ENCODE measurements around the gene FGD2.

Gene FGD2

DNA sequence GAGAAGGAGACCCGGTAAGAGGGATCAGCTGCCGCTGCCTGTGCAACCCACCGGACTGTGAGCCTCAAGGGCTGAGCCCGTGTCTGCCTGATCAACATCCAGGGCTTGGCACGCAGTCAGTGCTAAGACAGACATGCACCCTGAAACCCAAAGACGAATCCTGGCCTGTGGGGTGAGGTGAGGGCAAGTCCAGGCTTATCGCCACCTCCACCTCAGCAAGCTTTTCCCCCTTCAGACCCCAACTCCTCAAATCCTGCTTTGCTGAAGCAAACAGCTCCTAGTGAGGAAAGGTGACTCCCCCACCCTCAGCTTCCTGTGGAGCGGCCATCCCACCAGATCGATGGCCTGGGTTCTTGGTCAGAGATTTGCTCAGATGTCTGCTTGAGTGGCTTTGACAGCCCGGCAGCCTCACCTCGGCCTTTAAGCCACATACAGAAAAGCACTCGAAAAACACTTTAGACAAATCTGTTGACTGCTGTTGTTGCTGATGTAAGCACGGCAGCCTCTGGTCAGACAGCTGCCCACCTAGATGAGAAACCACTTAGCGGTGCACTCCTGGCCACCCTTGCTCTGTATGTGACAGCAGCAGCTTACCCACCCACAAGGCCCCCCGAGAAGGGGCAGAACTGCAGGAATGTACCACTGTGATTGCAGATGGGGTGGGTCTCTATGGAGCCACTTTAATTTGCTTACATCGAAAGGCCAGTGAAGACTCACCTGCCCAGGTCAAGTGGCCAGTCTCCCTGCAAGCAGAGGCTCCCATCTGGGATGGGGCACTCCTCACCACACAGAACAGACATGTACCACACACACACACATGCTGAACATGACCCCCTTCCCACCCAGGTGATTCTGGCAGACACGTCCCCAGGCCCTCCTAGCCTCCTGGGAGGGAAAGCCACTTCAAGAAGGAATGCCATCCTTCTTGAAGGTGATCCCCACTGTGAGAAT lies 34.3 kb upstream of the FGD2 start:
- Histone ChIP-seq H3K27me3 (ENCODE audit: control insufficient read depth in 5 of 5, insufficient read depth in 4 of 5, low read length in 5 of 5) (no peaks in the 10 kb centered on the region), H3K4me3 (ENCODE audit: low read depth in 1 of 5, low read length in 5 of 5) (no peak overlapping the region), H3K9me3 (ENCODE audit: control insufficient read depth in 5 of 5, low read length in 5 of 5) (no peaks in the 10 kb centered on the region), H3K9ac (ENCODE audit: low read length in 5 of 5) (no peak overlapping the region), H3K27ac (ENCODE audit: low read depth, low read length) (no peak overlapping the region), H3K4me1 (ENCODE audit: control insufficient read depth in 5 of 5, insufficient read depth in 5 of 5, low read length in 5 of 5) (peaks cover 2 to 20% (median 16%) of the 10 kb centered on the region in 5 donors), H3K36me3 (ENCODE audit: control insufficient read depth in 5 of 5, insufficient read depth in 5 of 5, low read length in 5 of 5) (peaks cover 4 to 98% (median 92%) of the 10 kb centered on the region in 5 donors)

DNA sequence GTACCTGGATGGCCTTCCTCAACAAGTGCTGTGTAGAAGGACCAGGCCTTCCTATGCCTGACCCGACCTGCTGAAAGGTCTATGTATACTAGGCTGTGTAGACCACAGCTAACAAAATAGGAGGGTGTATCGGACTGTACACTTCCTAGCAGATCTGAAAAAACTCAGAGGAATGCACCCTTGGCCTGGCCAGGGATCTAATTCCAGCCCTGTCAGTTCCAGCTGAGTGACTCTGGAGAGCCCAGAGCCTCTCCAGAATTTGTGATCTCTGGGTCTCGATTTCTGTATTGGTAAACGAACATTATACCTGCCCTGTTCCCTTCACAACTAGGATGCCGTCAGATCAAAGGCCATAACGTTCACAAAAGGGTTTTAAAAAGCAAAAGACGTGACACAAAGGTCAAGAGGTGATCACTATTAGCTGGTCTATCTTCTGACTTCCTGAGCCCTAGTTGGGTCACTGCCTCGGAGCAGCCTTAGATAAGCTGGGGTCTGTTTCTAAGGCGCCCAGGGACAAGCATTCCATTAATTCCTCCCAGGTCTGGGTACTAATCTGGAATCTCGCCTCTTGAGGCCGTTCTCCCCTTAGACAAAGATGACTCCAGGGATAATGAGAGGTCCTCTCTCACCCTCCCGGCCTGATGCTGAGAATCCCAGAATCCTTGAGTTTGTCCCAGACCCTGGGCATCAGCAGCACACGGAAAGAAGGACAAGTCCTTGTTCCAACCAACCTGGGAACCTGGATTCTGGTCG lies 33.4 kb upstream of the FGD2 start:
- Histone ChIP-seq H3K36me3 (ENCODE audit: control insufficient read depth in 5 of 5, insufficient read depth in 5 of 5, low read length in 5 of 5) (peaks cover 4 to 100% (median 98%) of the 10 kb centered on the region in 5 donors), H3K9me3 (ENCODE audit: control insufficient read depth in 5 of 5, low read length in 5 of 5) (no peaks in the 10 kb centered on the region), H3K27me3 (ENCODE audit: control insufficient read depth in 5 of 5, insufficient read depth in 4 of 5, low read length in 5 of 5) (no peaks in the 10 kb centered on the region), H3K4me1 (ENCODE audit: control insufficient read depth in 5 of 5, insufficient read depth in 5 of 5, low read length in 5 of 5) (peaks cover 2 to 20% (median 16%) of the 10 kb centered on the region in 5 donors), H3K4me3 (ENCODE audit: low read depth in 1 of 5, low read length in 5 of 5) (no peak overlapping the region), H3K27ac (ENCODE audit: low read depth, low read length) (no peak overlapping the region), H3K9ac (ENCODE audit: low read length in 5 of 5) (no peak overlapping the region)

DNA sequence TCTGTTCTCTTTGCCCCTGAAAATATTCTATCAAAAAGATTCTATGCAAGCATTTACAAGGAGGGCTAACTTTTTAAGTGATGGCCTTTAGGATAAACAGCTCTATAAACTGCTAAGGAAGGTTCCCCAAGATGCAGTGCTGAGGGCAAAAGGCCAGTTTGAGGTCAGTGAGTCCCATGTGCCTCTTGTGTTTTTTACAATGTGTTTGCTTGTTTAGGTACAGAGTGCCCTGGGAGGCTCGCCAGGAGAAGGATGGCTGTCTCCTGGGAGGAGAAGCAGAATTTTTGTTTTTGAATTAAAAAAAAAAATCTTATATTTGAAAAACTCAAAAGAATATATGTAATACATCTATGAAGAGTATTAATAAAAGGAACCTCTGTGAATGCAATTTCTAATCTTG lies 32.3 kb upstream of the FGD2 start:
- Histone ChIP-seq H3K4me3 (ENCODE audit: low read depth in 1 of 5, low read length in 5 of 5) (no peak overlapping the region), H3K27ac (ENCODE audit: low read depth, low read length) (no peak overlapping the region), H3K4me1 (ENCODE audit: control insufficient read depth in 5 of 5, insufficient read depth in 5 of 5, low read length in 5 of 5) (peaks cover 2 to 20% (median 16%) of the 10 kb centered on the region in 5 donors), H3K9ac (ENCODE audit: low read length in 5 of 5) (no peak overlapping the region), H3K27me3 (ENCODE audit: control insufficient read depth in 5 of 5, insufficient read depth in 4 of 5, low read length in 5 of 5) (no peaks in the 10 kb centered on the region), H3K36me3 (ENCODE audit: control insufficient read depth in 5 of 5, insufficient read depth in 5 of 5, low read length in 5 of 5) (peaks cover 4 to 100% (median 99%) of the 10 kb centered on the region in 5 donors), H3K9me3 (ENCODE audit: control insufficient read depth in 5 of 5, low read length in 5 of 5) (no peaks in the 10 kb centered on the region)

- Histone ChIP-seq H3K9me3 (ENCODE audit: control insufficient read depth in 5 of 5, low read length in 5 of 5) (no peaks in the 10 kb centered on the region), H3K4me3 (ENCODE audit: low read depth in 1 of 5, low read length in 5 of 5) (no peak overlapping the region), H3K4me1 (ENCODE audit: control insufficient read depth in 5 of 5, insufficient read depth in 5 of 5, low read length in 5 of 5) (peaks cover 2 to 24% (median 20%) of the 10 kb centered on the region in 5 donors), H3K36me3 (ENCODE audit: control insufficient read depth in 5 of 5, insufficient read depth in 5 of 5, low read length in 5 of 5) (peaks cover 4 to 100% (median 98%) of the 10 kb centered on the region in 5 donors), H3K9ac (ENCODE audit: low read length in 5 of 5) (no peak overlapping the region), H3K27ac (ENCODE audit: low read depth, low read length) (peak overlapping the region; percentile 17), H3K27me3 (ENCODE audit: control insufficient read depth in 5 of 5, insufficient read depth in 4 of 5, low read length in 5 of 5) (no peaks in the 10 kb centered on the region)
Measured at GRCh38 chr6:36973647-36974046, 31.8 kb upstream of the FGD2 start.

GRCh38 chr6:36975231-36976006 lies 30.0 kb upstream of the FGD2 start:
- Histone ChIP-seq H3K36me3 (ENCODE audit: control insufficient read depth in 5 of 5, insufficient read depth in 5 of 5, low read length in 5 of 5) (peaks cover 2 to 91% (median 82%) of the 10 kb centered on the region in 5 donors), H3K9me3 (ENCODE audit: control insufficient read depth in 5 of 5, low read length in 5 of 5) (no peaks in the 10 kb centered on the region), H3K27me3 (ENCODE audit: control insufficient read depth in 5 of 5, insufficient read depth in 4 of 5, low read length in 5 of 5) (no peaks in the 10 kb centered on the region), H3K27ac (ENCODE audit: low read depth, low read length) (no peak overlapping the region), H3K4me3 (ENCODE audit: low read depth in 1 of 5, low read length in 5 of 5) (no peak overlapping the region), H3K9ac (ENCODE audit: low read length in 5 of 5) (no peak overlapping the region), H3K4me1 (ENCODE audit: control insufficient read depth in 5 of 5, insufficient read depth in 5 of 5, low read length in 5 of 5) (peaks cover 2 to 34% (median 32%) of the 10 kb centered on the region in 5 donors)

DNA sequence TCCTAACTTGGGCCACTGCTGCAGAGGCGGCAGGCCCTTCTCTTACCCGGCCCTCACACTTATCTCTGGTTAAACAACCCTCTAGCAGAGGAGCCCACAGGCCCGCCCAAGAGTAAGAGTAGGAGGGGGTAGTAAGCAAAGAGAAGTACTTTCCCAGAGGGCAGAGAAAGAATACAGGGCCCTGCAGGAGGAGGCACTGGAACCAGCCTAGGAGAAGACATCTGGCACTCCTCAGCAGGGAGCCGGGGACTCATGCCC lies 29.5 kb upstream of the FGD2 start:
- no peak overlapping the region for H3K4me3 ChIP-seq (ENCODE audit: low read depth in 1 of 5, low read length in 5 of 5)
- H3K27me3 ChIP-seq (ENCODE audit: control insufficient read depth in 5 of 5, insufficient read depth in 4 of 5, low read length in 5 of 5) = no peaks in the 10 kb centered on the region
- no peak overlapping the region for H3K27ac ChIP-seq (ENCODE audit: low read depth, low read length)
- no peak overlapping the region for H3K9ac ChIP-seq (ENCODE audit: low read length in 5 of 5)
- H3K9me3 ChIP-seq (ENCODE audit: control insufficient read depth in 5 of 5, low read length in 5 of 5) = no peaks in the 10 kb centered on the region
- peaks cover 2 to 89% (median 82%) of the 10 kb centered on the region in 5 donors for H3K36me3 ChIP-seq (ENCODE audit: control insufficient read depth in 5 of 5, insufficient read depth in 5 of 5, low read length in 5 of 5)
- peaks cover 2 to 34% (median 32%) of the 10 kb centered on the region in 5 donors for H3K4me1 ChIP-seq (ENCODE audit: control insufficient read depth in 5 of 5, insufficient read depth in 5 of 5, low read length in 5 of 5)

DNA sequence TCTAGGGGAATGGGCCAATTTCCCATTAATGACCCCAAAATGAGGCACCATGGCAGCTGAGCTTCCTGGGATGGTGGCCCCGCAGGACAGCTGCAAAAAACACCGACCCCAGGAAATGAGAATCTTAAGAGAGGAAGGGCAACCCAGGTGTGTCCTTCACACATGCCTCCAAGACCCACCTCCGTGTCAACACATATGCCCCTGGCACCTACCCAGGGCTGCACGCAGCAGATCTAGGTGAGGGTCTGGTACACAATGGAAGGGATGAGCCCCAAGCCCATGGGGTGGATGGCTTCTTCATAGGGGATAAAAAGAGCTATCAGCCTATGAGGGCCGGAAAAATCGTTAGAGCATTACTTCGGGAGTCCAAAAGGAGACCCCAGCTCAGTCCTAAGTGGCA lies 28.9 kb upstream of the FGD2 start:
- Histone ChIP-seq H3K9ac (ENCODE audit: low read length in 5 of 5) (no peak overlapping the region), H3K36me3 (ENCODE audit: control insufficient read depth in 5 of 5, insufficient read depth in 5 of 5, low read length in 5 of 5) (peaks cover 2 to 87% (median 77%) of the 10 kb centered on the region in 5 donors), H3K4me1 (ENCODE audit: control insufficient read depth in 5 of 5, insufficient read depth in 5 of 5, low read length in 5 of 5) (peaks cover 2 to 38% (median 34%) of the 10 kb centered on the region in 5 donors), H3K27ac (ENCODE audit: low read depth, low read length) (no peak overlapping the region), H3K27me3 (ENCODE audit: control insufficient read depth in 5 of 5, insufficient read depth in 4 of 5, low read length in 5 of 5) (no peaks in the 10 kb centered on the region), H3K4me3 (ENCODE audit: low read depth in 1 of 5, low read length in 5 of 5) (no peak overlapping the region), H3K9me3 (ENCODE audit: control insufficient read depth in 5 of 5, low read length in 5 of 5) (no peaks in the 10 kb centered on the region)

DNA sequence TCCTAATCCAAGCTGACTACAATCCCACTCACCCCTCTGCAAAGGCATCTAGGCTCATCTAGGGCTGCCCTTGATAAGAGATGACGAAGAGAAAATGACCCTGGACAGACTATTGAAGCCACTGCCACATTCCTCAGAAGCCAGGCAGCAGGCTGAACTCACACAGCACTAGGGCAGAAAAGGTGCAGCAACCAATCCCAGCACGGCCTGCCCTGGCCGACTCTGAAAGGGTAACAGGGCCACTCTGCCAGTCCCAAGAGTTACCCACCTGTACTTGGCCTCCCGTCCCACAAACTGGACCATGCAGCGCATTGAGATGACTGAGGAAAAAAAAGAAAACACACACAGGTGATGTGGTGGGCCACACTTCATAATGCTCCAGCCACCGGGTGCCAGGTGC lies 28.5 kb upstream of the FGD2 start:
- no peak overlapping the region for H3K4me3 ChIP-seq (ENCODE audit: low read depth in 1 of 5, low read length in 5 of 5)
- no peaks in the 10 kb centered on the region for H3K9me3 ChIP-seq (ENCODE audit: control insufficient read depth in 5 of 5, low read length in 5 of 5)
- no peaks in the 10 kb centered on the region for H3K27me3 ChIP-seq (ENCODE audit: control insufficient read depth in 5 of 5, insufficient read depth in 4 of 5, low read length in 5 of 5)
- H3K9ac ChIP-seq (ENCODE audit: low read length in 5 of 5) = no peak overlapping the region
- peaks cover 2 to 42% (median 38%) of the 10 kb centered on the region in 5 donors for H3K4me1 ChIP-seq (ENCODE audit: control insufficient read depth in 5 of 5, insufficient read depth in 5 of 5, low read length in 5 of 5)
- no peak overlapping the region for H3K27ac ChIP-seq (ENCODE audit: low read depth, low read length)
- H3K36me3 ChIP-seq (ENCODE audit: control insufficient read depth in 5 of 5, insufficient read depth in 5 of 5, low read length in 5 of 5) = peaks cover 2 to 84% (median 73%) of the 10 kb centered on the region in 5 donors

DNA sequence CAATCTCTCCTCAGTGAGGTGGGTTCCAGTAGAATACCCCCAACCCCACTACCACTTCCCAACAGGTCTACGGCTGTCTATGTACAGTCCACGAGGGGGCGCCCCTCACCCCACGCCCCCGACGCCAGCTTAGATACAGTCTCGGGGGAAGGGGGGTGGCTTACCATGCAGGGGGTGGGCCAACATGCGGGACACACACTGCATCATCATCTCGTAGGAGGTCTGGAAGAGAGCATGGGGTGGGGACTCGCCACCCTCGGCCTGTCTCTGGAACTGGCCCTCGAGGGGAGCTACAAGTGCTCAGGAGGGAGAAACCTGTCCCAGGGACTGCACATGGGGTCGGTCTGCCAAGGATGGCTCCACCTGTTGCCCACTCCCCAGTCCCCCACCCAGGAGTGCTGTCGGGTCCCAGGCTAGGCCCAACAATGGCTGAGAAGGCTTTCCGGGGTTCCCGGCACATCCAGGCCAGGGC lies 27.9 kb upstream of the FGD2 start:
- H3K4me3 ChIP-seq (ENCODE audit: low read depth in 1 of 5, low read length in 5 of 5) = no peak overlapping the region
- H3K27ac ChIP-seq (ENCODE audit: low read depth, low read length) = no peak overlapping the region
- no peaks in the 10 kb centered on the region for H3K27me3 ChIP-seq (ENCODE audit: control insufficient read depth in 5 of 5, insufficient read depth in 4 of 5, low read length in 5 of 5)
- H3K36me3 ChIP-seq (ENCODE audit: control insufficient read depth in 5 of 5, insufficient read depth in 5 of 5, low read length in 5 of 5) = peaks cover 2 to 78% (median 67%) of the 10 kb centered on the region in 5 donors
- H3K9ac ChIP-seq (ENCODE audit: low read length in 5 of 5) = no peak overlapping the region
- H3K9me3 ChIP-seq (ENCODE audit: control insufficient read depth in 5 of 5, low read length in 5 of 5) = no peaks in the 10 kb centered on the region
- peaks cover 2 to 42% (median 38%) of the 10 kb centered on the region in 5 donors for H3K4me1 ChIP-seq (ENCODE audit: control insufficient read depth in 5 of 5, insufficient read depth in 5 of 5, low read length in 5 of 5)

All from subcutaneous abdominal adipose tissue (tissue), 5 donors.